GM12891 (cell line): ENCODE data around the gene NRXN3.

Experiments
- PAX5 ChIP-seq: IDR thresholded peaks from 2 replicates; pipeline ENCODE4 v1.6.1; 2011; ENCODE audit warnings: low read length, moderate library complexity, mild to moderate bottlenecking; ENCODE audit not compliant: insufficient read depth, severe bottlenecking
- POLR2A ChIP-seq: IDR thresholded peaks from 2 replicates; pipeline ENCODE4 v1.6.1; 2011; ENCODE audit warnings: low read depth, low read length, control low read depth
- POLR2AphosphoS5 ChIP-seq: IDR thresholded peaks from 2 replicates; pipeline ENCODE4 v1.6.1; 2011; ENCODE audit warnings: low read depth, low read length, control low read depth
- POU2F2 ChIP-seq: IDR thresholded peaks from 2 replicates; pipeline ENCODE4 v1.6.1; 2011; ENCODE audit warnings: low read depth, mild to moderate bottlenecking, control low read depth, low read length, moderate library complexity
- SPI1 ChIP-seq: IDR thresholded peaks from 2 replicates; pipeline ENCODE4 v1.6.1; 2011; ENCODE audit warnings: low read depth, low read length, control low read depth
- TAF1 ChIP-seq: IDR thresholded peaks from 2 replicates; pipeline ENCODE4 v1.6.1; 2011; ENCODE audit warnings: low read depth, low read length, control low read depth

GRCh38 chr14:79766511-79766910 lies 1596.3 kb downstream of the NRXN3 start:
- no peak for TF ChIP-seq POLR2A
- TF ChIP-seq SPI1, result no peak
- TF ChIP-seq POLR2AphosphoS5, result no peak
- no peak for TF ChIP-seq TAF1
- no peak for TF ChIP-seq PAX5
- TF ChIP-seq POU2F2, result no peak
